Left lung (tissue), 10 donors: Measurements from ENCODE around the gene PTPRN2. TPM values are rescaled to one million over a fixed set of nuclear protein-coding genes. Genes with fewer than 3 reads are reported as not detected.
"Not testable (repeated sequence)": the region's sequence is repeated elsewhere in the genome, so short reads cannot be mapped to it uniquely, and the experiment has no call there.

ENCODE experiments used
- ATAC-seq: fragments of 200-7000 bp; cut with Tn5 transposase; one replicate; pipeline ENCODE4 v1.9.1; 2020; ENCODE audit warnings: moderate library complexity
- DNase-seq, 4 donors: peaks; one replicate each; pipeline ENCODE4 v3.0.0-alpha.2; 2013 to 2020
- H3K27ac ChIP-seq, 2 donors: fragments of 200-600 bp; sonication (generic) in 1 of 2; one replicate each; pipeline versions ENCODE4 v1.5.0 to v1.8.0; 2020 to 2021
- H3K27me3 ChIP-seq, 2 donors: fragments of 200-600 bp; sonication (generic) in 1 of 2; one replicate each; pipeline versions ENCODE4 v1.5.0 to v1.8.0; 2020 to 2021
- H3K36me3 ChIP-seq, 2 donors: fragments of 200-600 bp; sonication (generic) in 1 of 2; one replicate each; pipeline versions ENCODE4 v1.5.0 to v1.8.0; 2020 to 2021
- H3K4me1 ChIP-seq, 2 donors: fragments of 200-600 bp; one replicate each; pipeline ENCODE4 v1.8.0; 2021
- H3K4me3 ChIP-seq, 2 donors: fragments of 200-600 bp; sonication (generic) in 1 of 2; one replicate each; pipeline versions ENCODE4 v1.5.0 to v1.8.0; 2020 to 2021; ENCODE audit warnings: mild to moderate bottlenecking in 1 of 2
- H3K9me3 ChIP-seq, 2 donors: fragments of 200-600 bp; sonication (generic) in 1 of 2; one replicate each; pipeline versions ENCODE4 v1.5.0 to v1.8.0; 2020 to 2021
- CTCF ChIP-seq, 2 donors: fragments of 200-600 bp; sonication (generic) in 1 of 2; IDR thresholded peaks; one replicate each; pipeline versions ENCODE4 v1.5.0 to v1.8.0; 2021; ENCODE audit warnings: antibody characterized with exemption in 2 of 2
- intact Hi-C, 2 donors: fragments of 100-400 bp; cut with DNase I; formaldehyde crosslinking; loops; one replicate each; pipeline versions ENCODE4 v1.11.2 to v1.14.2; 2022
- polyA plus RNA-seq, 6 donors: library from polyadenylated mRNA; unstranded; fragments of 120-200 nt; gene quantifications; one replicate each; pipeline ENCODE4 v1.2.1, GENCODE V29; 2013; ENCODE audit not compliant: insufficient read length in 6 of 6
- total RNA-seq, 2 donors: library from RNA; stranded (reverse); fragmentation: NEBNext Ultra II Directional; extraction: Animal tissue kit (Norgen Biotek cat#: 25700); gene quantifications; one replicate each; pipeline ENCODE4 v1.2.1, GENCODE V29; 2021
- donor health status: DM: no; HTN: yes; CAD: no.
- donor health status: DM: no; HTN: no; CAD: no.

The PTPRN2 gene
- total and polyA plus RNA-seq, 8 donors = 4.0 to 7.8 (median 6.8) TPM

GRCh38 chr7:157727964-157728615 is 859.5 kb downstream of the PTPRN2 start:
- no peak for ATAC-seq
- intact Hi-C loops = no loop called here
- peak in 1 of 4 donors; percentile 76 for DNase-seq
- Histone ChIP-seq H3K4me3 (no peak overlapping the region), H3K27ac (no peak overlapping the region), H3K27me3 (peaks cover 0 to 29% of the 10 kb centered on the region in 2 donors), H3K4me1 (no peaks in the 10 kb centered on the region), H3K9me3 (no peaks in the 10 kb centered on the region), H3K36me3 (no peaks in the 10 kb centered on the region)
- TF ChIP-seq CTCF (IDR thresholded peaks at IDR 0.05) = no peak

GRCh38 chr7:157726764-157727163 is 860.9 kb downstream of the PTPRN2 start:
- peaks cover 0 to 36% of the 10 kb centered on the region in 2 donors for H3K27me3 ChIP-seq
- intact Hi-C loops = no loop called here
- no peak overlapping the region for H3K4me3 ChIP-seq
- TF ChIP-seq CTCF (IDR thresholded peaks at IDR 0.05) = no peak
- DNase-seq (no peak), ATAC-seq (no peak)
- H3K36me3 ChIP-seq = no peaks in the 10 kb centered on the region
- no peaks in the 10 kb centered on the region for H3K4me1 ChIP-seq
- no peaks in the 10 kb centered on the region for H3K9me3 ChIP-seq
- H3K27ac ChIP-seq = no peak overlapping the region

- H3K36me3 ChIP-seq, ATAC-seq, H3K9me3 ChIP-seq, H3K4me3 ChIP-seq, H3K27ac ChIP-seq, DNase-seq, intact Hi-C loops, H3K4me1 ChIP-seq: not testable (repeated sequence)
- peaks cover 0 to 32% of the 10 kb centered on the region in 2 donors for H3K27me3 ChIP-seq
These were observed 862.3 kb downstream of the PTPRN2 start for GRCh38 chr7:157725312-157725711.

DNA sequence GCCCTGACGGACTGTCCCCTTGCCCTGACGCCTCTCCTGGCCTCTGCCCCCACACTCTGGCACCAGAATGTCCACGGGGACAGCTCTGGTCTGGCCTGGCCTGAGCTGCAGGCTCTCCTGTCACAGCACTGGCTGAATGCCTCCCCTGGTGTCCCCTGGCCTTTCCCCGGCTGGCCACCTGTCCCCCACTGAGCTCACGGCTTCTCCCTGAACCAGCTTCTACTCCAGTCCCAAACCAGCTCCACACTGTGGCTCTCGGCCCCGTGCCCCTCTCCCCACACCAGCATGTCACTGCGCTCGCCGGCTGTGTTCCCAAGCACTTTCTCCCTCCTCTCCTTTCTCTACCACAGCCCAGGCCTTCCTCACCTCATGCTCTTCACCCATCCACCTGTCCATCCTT is 864.4 kb downstream of the PTPRN2 start:
- no peak overlapping the region for H3K4me3 ChIP-seq
- DNase-seq (peak in 1 of 4 donors; percentile 51), ATAC-seq (no peak)
- H3K27me3 ChIP-seq = peaks cover 0 to 32% of the 10 kb centered on the region in 2 donors
- no peak overlapping the region for H3K27ac ChIP-seq
- H3K4me1 ChIP-seq = no peaks in the 10 kb centered on the region
- no peaks in the 10 kb centered on the region for H3K36me3 ChIP-seq
- intact Hi-C loops = no loop called here
- TF ChIP-seq CTCF (IDR thresholded peaks at IDR 0.05) = no peak
- no peaks in the 10 kb centered on the region for H3K9me3 ChIP-seq

DNA sequence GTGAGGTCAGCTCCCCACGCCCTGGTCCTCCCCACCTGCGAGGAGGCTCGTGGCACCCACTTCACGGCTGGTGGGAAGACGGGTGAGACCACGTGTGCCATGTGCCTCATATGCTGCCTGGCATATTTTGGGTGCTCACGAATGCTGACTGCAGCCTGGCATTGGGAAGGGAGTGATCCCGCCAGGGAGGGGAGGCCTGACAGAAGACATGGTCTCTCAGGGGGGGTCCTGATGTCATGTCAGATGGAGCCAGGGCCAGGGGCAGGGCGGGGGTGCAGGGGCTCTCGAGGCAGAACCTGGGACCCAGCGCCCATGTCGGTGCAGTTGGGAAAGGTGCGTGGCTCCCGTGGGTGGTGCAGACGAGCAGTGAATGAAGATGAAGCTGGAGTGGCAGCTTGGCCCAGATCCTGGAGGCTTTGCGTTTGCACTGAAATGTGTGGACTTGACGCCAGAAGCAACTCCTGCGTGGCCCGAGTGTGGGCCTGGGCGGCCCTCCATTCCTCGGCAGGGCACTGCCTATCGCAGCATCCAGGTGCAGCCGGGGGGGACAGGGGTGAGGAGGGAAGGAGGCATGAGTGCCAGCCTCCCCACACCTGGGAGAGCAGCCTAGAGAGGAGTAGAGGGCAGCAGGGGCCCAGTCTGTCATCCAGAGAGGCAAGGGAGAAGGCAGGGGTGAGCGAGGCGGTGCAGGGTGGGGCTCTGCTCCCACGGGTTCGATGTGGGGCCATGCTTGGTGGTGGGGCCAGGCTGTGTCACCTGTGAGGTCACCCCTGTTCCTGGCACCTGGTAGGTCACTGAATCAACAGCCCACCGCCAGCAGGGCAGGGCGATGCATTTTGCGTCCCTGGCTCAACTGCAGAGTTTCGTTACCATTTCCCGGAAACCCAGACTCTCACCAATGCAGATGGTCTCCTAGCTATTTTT is 865.2 kb downstream of the PTPRN2 start:
- intact Hi-C loops = no loop called here
- Histone ChIP-seq H3K4me1 (no peaks in the 10 kb centered on the region), H3K4me3 (no peak overlapping the region), H3K27ac (no peak overlapping the region), H3K27me3 (peaks cover 0 to 26% of the 10 kb centered on the region in 2 donors), H3K9me3 (no peaks in the 10 kb centered on the region), H3K36me3 (no peaks in the 10 kb centered on the region)
- no peak for ATAC-seq
- no peak for TF ChIP-seq CTCF (IDR thresholded peaks at IDR 0.05)
- peak in 1 of 4 donors; percentile 54 for DNase-seq
